AG20443 (cell line): Measurements from ENCODE around the gene IL4R.
"Not testable (repeated sequence)": the region's sequence is repeated elsewhere in the genome, so short reads cannot be mapped to it uniquely, and the experiment has no call there.

Experiments used
- DNase-seq: peaks from one replicate; pipeline ENCODE4 v3.0.0; 2012; ENCODE audit warnings: low spot score, mixed read lengths

IL4R gene

DNA sequence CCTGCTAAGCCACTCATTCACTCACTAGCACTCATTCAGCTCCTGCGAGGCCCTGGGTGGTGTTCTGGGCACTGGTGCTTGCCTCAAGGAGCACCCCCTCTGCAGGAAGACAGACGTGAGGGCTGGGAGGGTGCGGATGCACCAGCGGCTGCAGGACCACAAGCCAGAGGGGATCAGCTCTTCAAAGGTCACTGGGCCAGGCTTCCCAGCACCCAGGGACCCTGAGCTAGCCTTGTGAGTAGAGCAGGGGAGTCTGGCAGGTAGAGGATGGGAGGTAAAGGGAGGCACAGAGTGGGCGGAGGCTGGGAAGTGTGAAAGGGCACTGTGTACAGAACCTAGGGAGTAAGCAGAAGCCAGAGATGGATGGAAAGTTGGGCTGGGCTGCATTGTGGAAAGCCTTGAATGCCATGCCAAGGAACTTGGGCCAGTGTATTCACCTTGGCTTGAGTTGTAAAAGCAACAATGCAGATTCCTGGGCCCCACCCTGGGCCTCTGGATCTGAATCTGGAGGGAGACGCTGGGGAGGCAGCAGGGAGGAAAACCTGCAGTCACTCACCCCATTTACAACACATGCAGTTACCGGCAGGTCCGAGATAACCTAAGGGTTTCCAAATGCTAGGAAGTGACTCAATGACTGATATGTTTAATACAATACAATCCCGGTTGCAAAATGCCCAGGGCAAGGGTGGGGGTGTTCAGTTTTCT, 1.7 kb downstream of the IL4R start:
- DNase-seq = peak; percentile 58

DNA sequence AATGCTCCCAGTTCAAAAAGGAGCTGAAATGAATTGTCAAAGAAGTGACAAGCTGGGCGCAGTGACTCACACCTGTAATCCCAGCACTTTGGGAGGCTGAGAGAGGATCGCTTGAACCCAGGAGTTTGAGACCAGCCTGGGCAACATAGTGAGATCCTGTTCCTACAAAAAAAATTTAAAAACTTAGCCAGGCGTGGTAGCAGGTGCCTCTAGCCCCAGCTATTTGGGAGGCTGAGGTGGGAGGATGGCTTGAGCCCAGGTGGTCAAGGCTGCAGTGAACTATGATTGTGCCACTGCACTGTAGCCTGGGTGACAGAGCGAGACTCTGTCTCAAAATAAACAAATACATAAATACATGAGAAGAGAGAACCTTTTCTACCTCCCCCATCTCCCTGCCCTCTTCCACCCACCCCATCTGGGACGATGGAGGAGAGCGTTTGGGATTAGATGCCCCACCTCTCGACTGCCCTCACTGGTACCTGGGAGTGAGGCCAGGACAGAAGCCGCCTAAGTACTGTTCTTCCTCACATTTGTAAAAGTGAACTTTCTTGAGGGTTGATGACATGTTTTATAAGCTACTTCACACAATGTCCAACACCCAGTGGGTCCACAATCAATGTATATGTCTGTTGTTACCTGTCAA, 2.4 kb downstream of the IL4R start:
- DNase-seq = no peak

DNA sequence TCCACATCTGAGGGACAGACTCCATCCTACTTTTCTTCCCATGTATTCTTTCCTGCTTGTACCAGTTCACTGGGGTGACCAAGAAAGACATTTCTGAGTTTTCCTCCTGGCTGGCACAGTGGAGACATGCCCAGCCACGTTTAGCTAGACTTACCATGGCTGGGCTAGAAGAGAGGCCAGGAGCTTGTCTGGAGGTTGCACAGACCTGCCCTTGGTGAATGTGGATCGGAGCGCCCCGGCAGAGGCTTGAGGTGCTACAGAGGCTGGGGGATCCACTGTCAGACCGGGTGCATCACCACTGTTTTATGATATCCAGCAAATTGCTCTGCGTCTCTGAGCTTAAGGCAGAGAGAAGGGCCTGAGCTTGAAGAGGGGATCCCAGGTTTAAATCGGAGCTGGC, 3.5 kb downstream of the IL4R start:
- DNase-seq = no peak

DNA sequence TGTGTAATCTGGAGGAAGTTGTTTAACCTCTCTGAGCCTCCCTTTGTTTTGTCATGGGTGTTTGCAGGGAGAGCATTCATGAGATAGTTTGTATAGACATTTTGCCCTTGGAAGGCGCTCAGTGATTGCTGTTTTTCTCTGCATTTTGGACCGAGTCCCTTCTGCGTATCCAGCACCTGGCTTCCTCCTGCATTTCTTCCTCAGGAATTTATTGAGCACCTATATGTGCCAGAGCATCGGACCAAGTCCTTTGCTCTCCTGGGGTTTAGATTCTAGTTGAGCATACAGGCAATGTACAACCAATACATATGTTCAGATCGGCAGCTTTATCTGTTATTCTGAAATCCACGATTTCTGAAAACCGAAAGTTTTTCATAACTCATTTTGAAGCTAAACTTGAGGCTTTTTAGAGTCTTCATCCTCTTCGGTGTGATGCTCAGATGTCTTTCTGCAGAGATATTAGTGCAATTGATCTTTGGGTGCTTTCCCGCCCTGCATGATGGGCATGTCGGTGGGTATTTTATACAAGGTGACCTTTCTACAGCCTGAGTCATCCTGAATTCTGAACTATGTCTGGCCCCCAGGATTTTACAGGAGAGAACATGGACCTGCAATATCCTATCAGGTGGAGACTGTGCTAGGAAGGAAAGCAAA, 4.1 kb downstream of the IL4R start:
- no peak for DNase-seq

DNA sequence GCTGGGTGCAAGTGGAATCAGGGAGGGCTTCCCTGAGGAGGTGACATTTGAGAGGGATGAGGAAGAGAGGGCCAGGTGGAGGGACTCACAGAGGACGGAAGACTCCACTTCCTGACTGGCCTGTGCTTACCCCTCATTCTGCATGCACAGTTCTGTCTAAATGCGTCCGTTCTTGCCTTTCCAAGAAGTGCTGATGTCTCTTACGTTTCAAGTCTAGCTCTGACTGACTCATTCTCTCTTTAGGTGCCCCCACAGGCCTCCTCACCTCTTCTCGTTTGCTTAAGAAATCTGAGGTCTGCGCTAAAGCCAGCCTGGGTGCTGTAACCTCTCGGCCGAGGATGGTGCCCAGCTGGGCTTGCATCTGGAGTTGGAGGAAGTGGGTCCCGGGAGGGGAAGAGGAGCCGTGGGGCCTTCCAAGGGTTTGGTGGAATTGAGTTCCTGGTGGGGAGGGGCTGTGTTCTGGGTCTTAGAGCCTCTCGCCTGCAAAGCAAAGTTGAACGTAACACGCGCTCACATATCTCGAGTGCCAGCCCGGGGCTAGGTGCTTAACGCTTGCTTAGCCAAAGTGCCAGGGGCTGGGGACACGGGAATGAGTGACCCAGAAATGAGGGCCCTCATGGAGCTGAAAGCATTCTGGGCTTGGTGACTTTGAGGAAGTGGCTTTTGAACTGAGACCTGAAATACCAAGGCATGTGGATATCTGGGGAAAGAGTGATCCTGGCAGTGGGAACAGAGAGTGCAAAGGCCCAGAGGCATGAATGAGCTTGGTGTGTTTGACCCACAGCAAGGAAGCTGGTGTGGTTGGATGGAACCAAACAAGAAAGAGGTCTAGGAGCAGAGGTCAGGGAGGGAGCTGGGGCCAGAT, 4.8 kb downstream of the IL4R start:
- DNase-seq = no peak

DNA sequence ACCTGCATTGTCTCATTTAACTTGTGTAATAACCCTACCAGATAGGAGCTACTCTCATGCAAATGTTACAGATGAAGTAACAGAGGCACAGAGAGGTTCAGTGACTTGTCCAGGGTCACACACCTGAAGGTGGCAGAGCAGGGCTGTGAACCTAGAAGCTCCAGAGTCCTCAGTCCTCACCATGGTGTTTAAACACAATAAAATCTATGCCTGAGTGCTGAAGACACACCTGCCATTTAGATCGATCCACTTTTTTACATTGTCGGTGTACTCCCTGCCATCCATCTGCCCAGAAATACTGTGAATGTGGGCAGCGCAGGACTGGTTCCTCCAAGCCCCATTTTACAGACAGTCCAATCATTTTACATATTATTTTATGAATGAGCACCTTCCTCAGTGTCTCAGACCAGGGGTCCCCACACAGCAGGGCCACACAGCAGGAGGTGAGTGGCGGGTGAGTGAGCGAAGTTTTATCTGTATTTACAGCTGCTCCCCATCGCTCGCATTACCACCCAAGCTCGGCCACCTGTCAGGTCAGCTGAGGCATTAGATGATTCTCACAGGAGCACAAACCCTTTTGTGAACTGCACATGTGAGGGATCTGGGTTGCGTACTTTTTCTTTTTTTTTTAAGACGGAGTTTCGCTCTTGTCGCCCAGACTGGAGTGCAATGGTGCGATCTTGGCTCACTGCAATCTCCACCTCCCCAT, 5.6 kb downstream of the IL4R start:
- DNase-seq = no peak

DNA sequence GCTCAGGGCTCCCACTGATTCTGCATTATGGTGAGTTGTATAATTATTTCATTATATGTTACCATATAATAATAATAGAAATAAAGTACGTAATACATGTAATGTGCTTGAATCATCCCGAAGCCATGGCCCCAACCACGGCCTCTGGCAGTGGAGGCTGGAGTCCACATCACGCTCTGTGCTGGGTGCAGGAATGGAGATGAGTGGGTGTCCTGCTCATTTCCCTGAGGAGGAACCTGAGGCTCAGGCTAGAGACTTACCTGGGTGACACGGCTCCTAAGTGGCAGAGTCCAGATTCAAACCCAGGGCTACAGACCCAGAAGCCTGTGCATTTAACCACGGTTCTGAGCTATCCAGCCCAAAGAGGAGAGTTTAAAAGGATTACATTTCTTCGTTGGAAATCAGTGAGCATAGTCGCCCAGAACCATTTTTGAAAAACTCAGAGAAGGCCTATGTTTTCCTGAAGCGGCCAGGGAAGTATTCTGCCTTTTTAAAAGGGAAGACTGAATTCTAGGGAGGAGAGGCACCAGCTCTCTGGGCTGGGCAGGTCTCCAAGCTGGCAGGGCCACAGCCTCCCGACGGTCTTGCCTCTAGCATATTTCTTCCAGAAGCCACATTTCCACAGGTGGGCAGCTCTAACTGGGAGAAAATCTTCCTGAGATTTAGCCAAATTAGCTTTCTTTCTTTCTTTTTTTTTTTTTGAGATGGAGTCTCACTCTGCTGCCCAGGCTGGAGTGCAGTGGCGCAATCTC, 6.7 kb downstream of the IL4R start:
- DNase-seq = no peak

DNA sequence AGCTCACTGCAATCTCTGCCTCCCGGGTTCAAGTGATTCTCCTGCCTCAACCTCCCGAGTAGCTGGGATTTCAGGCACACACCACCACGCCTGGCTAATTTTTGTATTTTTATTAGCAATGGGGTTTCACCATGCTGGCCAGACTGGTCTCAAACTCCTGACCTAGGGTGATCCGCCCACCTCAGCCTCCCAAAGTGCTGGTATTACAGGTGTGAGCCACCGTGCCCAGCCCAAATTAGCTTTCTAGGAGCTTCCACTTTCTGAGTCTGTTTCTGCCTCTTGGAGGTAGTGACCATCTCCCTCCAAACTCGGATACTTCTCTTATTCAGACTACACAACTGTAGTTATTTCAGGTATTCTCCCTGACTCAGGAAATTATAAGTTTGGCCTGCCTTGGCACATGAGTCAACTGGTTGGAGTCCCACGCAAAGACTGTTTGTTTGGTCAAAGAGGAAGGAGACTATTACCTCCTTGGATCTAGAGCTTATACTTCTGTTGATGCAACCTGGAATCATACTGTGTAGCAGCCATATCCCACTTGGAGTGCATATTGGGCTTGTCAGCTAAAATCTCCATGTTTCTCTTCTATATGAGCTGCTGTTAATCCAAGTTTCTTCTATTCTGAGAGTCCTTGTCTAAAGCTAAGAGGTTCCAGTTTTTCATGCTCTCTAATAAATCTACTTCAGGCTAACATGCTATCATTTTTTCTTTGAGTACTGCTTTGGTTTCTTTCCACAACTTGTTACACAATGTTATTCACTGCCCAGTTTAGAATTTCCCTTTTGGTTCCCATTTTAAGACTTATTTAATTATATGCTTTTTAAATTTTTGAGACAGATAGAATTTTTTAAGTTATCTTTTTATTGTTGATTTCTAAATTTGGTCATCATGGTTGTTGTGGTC, 7.5 kb downstream of the IL4R start:
- no peak for DNase-seq

DNA sequence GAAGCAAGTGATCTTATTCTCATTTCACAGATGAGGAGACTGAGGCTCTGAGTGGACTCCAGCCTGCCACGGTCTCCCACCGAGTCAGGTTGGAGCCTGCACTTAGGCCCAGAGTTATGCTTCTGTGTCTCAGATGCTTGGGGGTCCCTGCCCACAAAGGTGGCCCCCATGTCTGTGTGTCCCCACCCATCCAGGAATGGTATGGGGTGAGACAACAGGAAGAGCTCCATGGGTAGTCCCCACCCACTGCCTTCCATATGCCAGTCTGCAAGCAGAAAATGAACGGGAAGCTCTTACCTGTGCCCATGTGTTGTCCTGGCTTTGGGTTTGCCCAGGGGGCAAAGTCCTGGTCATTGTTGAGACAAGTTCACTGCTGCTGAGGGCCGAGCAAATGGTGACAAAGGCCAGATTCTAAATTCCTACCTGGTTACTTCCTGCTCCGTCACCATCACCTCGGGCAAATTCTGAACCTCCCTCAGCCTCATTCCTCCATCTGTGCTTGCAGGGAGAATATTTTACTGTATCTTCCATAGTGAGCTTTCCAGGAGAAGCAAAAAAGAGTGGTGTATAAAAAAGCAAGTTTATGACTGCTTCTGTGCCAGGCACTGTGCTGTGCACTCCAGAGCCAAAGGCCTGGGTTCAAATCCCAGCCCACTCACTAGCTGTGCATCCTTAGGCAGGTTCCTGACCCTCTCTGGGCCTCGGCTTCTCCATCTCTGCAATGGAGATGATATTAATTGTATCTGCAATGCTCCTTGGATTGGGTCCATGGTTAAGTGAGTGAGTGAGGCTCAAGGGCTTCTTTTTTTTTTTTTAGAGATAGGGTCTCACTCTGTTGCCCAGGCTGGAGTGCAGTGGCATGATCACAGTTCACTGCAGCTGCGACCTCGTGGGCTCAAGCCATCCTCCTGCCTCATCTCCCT, 9.3 kb downstream of the IL4R start:
- DNase-seq = no peak

DNA sequence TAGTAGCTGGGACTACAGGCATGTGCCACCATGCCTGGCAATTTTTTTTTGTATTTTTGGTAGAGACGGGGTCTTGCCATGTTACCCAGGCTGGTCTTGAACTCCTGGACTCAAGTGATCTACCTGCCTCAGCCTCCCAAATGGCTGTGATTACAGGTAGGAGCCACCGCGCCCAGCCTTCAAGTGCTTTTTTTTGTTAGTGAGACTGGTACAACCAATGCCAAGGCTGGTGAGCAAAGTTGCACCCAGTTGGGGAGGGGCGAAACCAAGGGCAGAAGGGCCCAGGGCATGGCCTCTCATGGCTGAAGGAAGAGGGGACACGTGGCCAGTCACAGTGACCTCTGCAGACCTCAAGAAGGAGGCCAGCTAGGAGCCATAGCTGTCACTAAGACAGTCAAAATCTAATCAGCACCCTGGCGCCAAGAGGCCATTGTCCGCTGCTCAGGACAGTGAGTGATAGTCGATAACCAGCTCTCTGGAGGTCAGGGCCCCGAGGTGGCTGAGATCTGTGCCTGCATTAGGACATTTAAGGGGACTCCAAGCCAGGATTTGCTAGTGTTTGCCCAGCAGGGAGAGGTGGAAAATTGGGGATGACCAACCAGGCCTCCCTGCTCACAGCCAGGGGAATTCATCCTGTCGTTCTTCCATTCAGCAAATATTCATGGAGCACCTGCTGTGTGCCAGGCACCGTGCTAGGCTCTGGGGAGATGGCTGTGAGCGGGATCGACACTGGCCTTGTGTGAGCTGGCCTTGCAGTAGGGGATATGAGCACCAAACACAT, 10.2 kb downstream of the IL4R start:
- DNase-seq = no peak

DNA sequence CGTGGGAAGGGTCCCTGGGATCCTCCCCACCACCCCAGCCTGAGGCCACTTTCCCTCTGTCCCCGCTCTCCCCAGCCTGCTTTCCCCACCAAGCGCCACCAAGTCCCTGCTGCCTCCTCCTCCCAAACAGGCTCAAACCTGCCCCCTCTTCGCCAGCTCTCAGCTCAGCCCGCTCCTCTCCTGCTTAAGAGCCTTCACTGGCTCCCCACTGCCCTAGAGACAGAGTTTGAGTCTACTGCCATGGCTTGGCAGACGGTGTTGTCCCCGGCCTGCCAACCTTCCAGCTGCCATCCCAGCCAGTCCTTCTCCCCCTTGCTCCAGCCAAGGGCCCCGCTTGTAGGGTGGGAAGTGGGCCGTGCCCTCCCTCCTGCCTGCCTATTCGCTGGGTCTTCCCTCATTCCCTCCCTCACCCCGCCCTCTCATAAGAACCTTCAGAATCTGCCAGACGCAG, 11.1 kb downstream of the IL4R start:
- DNase-seq = no peak

DNA sequence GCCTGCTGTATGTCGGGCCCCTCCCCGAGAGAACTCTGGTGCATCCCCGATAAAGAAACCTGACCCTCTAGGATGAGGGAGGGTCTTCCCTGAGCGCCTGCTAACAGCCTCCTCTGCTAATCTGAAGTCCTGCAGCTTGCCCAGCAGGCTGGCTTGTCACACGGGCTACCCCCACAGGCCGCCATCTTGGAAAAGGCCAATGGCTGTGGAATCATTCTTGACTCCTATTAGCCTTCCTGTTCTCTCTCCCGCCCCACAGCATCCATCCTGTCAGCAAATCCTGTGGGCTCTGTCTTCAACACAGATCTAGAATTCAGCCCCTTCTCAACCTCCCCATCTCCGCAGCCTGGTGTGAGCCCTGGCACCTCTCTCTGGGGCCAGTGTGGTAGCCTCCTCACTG, 12.0 kb downstream of the IL4R start:
- no peak for DNase-seq

DNA sequence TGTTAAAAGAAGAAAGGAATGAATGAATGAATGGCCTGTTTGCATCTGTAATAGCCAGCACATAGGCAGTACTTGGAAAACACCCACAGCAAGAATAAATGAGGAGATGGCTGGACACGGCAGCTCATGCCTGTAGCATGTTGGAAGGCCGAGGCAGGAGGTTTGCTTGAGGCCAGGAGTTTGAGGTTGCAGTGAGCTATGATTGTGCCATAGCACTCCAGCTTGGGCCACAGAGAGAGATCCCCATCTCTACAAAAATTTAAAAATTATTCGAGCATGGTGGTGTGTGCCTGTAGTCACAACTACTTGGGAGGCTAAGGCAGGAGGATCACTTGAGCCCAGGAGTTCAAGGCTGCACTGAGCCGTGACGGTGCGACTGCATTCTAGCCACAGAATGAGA, 12.5 kb downstream of the IL4R start:
- DNase-seq = no peak

DNA sequence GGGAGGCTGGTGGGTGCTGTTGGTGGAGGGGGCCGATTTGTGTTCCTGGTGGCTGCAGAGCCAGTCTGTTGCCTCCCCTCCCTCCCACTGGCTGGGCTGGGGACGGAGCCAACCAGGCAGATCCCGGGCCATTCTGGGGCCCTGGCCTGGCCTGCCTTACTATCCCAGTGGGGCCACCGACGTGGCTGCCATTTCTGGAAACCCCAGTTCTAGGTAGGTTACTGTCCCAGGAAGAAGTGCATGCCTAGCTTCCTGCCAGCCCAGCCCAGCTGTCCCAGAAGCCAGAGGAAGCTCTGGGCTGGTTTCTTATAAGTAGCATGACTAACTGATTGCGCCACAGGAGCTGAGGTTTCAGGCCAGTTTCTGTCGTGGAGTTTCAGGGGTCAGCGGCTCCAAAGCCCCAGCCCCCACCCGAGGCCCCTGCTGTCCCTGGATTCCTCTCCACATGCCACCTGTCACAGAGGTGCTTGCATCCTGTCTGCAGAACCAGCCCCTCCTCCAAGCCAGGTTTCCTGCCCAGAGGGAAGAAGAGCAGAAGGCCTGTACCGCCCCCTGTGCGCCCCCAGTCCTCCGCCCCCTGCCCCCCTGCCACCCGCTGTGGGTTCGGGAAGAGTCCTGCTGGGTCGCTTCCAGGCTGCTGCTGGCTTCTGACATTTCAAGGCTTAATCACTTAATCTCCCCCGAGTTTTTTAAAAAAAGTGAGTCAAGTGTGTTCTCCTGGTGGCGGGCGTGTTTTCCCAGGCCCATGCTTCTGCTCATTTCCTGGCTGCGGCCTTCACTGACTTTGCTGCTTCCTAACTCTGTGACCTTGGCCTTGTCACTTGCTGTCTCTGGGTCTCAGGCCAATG, 13.2 kb downstream of the IL4R start:
- peak; percentile 92 for DNase-seq

DNA sequence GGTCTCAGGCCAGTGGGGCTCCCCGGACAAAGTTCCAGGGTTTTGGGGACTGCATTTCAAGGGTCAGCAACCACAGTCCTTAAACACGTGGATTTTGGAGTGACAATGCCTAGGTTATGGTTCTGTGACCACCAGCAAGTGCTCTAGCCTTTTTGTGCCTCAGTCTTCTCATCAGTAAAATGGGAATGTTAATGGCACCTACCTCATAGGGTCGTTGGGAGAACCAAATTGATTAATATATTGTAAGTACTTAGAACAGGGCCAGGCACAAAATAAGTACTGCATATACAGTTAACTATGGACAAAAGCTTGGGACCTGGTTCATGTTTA, 13.8 kb downstream of the IL4R start:
- no peak for DNase-seq

DNA sequence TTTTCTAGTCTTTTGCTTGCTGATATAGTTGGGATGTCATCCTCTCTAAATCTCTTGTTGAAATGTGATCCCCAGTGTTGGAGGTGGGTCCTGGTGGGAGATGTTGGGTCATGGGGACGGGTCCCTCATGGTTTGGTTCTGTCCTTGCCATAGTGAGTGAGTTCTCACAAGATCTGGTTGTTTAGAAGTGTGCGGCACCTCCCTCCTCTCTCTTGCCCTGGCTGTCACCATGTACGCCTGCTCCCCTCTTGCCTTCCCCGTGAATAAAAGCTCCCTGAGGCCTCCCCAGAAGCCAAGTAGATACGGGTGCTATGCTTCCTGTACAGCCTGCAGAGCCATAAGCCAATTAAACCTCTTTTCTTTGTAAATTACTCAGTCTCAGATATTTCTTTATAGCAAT, 15.2 kb downstream of the IL4R start:
- no peak for DNase-seq

DNA sequence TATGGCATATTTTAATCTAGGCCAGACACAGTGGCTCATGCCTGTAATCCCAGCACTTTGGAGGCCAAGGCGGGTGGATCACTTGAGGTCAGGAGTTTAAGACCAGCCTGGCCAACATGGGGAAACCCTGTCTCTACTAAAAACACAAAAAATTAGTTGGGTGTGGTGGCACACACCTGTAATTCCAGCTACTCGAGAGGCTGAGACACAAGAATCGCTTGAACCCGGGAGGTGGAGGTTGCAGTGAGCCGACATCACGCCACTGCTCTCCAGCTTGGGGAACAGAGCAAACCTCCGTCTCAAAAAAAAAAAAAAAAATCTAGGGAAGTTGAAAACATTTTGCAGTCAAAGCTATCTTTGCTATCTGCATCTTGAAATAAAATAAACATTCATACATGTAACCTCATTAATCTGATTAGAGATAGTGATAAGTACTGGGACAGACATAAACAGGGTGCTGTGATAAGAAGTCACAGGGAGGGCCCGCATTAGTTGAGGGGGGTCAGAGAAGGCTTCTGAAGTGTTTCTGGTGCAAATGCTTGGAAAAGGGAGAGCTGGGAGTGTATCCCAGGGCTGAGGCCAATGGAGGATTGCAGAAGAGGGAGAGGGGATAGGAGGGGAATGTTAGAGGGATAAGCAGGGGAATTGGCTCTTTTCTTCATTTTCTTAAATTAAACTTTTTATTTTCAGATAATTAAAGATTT, 15.8 kb downstream of the IL4R start:
- DNase-seq = not testable (repeated sequence)
